ENCODE data around the gene IFIT3.

- no peak for TF ChIP-seq CTCF (IDR thresholded peaks at IDR 0.05)
- no peak for TF ChIP-seq EZH2 (IDR thresholded peaks at IDR 0.05; ENCODE audit: borderline replicate concordance, insufficient read depth, low read depth, low read length, poor library complexity, severe bottlenecking)
Observed at GRCh38 chr10:89388806-89389205, 61.0 kb downstream of the IFIT3 start.
